Neural progenitor cell (in vitro differentiated cells): ENCODE data around the gene SLC39A12.

Experiments used
- EZH2phosphoT487 ChIP-seq: fragments of 200-600 bp; sonication (generic); IDR thresholded peaks from 2 replicates; pipeline ENCODE4 v1.6.1; 2017; ENCODE audit warnings: antibody characterized with exemption
- TF ChIP-seq, protein P1 (sequence below): fragments of 200-600 bp; sonication (generic); IDR thresholded peaks from 2 replicates; pipeline ENCODE4 v1.5.1; 2017; ENCODE audit warnings: antibody characterized with exemption, mild to moderate bottlenecking

GRCh38 chr10:18082381-18082780, 130.7 kb downstream of the SLC39A12 start:
- TF ChIP-seq, protein P1, sequence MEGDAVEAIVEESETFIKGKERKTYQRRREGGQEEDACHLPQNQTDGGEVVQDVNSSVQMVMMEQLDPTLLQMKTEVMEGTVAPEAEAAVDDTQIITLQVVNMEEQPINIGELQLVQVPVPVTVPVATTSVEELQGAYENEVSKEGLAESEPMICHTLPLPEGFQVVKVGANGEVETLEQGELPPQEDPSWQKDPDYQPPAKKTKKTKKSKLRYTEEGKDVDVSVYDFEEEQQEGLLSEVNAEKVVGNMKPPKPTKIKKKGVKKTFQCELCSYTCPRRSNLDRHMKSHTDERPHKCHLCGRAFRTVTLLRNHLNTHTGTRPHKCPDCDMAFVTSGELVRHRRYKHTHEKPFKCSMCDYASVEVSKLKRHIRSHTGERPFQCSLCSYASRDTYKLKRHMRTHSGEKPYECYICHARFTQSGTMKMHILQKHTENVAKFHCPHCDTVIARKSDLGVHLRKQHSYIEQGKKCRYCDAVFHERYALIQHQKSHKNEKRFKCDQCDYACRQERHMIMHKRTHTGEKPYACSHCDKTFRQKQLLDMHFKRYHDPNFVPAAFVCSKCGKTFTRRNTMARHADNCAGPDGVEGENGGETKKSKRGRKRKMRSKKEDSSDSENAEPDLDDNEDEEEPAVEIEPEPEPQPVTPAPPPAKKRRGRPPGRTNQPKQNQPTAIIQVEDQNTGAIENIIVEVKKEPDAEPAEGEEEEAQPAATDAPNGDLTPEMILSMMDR: no peak
- no peak for TF ChIP-seq EZH2phosphoT487
